SIG-M5 treated with dmso at 0.1 percent for 504 hours (cell line): ENCODE data around the gene DIPK1B.
A peak's percentile ranks its signal among the peaks of the same experiment; 100 is the strongest.
"Not testable (repeated sequence)": the region's sequence is repeated elsewhere in the genome, so short reads cannot be mapped to it uniquely, and the experiment has no call there.

Source experiments
- DNase-seq: peaks from one replicate; lab custom pipeline; 2025; ENCODE audit not compliant: unreplicated experiment; lab: John Stamatoyannopoulos, UW

DIPK1B gene

DNA sequence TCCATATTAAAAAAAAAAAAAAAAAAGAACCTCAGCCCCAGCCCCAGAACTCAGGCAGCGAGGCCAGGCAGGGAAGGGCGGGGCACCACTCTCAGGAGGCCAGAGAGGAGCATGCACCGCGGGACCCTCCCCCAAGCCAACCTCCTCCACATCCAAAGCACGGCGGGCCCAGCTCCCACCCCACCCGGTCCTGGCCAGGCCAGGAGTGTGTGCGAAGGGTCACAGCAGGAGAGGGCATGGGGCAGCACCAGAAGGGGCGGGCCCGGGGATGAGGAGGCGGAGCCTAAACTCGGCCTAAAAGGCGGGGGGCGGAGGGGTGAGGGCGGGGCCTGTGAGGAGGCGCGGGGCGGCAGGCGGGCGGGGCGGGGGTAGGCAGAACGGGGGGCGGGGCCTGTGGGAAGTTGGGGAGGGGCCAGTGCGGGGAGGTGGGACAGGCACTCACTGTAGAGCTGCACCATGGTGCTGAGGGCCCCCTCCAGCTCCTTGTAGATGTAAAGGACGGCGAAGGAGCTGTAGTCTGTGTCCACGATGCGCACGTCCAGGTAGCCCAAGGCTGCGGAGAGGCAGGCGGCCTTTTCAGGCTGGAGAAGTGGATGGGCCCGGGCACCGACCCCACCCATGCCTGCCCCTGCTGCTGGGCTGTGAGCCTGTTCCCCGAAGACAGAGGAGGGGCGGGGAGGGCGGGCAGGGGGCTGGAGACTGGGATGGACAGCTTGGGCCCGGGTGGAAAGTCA lies 50.7 kb downstream of the DIPK1B start:
- no peak for DNase-seq

DNA sequence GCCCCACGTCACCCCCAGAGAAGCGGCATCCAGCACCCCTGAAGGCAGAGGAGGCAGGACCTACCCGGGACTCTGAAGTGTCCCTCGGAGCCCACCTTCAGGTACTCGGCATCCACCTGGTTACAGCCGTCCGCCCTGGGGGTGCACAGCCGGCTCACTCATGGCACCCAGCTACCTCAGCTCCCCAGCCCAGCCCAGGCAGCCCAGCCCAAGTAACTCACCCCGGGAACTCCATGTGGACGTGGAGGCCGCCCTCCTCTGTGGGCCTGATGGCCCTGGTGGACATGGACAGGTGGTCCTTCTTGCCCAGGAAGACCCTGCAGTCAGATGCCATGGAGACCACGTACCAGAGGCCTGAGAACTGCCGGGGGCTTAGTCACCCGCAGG lies 51.3 kb downstream of the DIPK1B start:
- no peak for DNase-seq

- no peak for DNase-seq
Observed at GRCh38 chr9:136764301-136764891, 52.0 kb downstream of the DIPK1B start, which contains the start of gene LCN15. LCN15 (minus strand) TSS chr9:136764518; CDS start chr9:136764488, 30 bp downstream.

GRCh38 chr9:136765041-136765440 lies 52.7 kb downstream of the DIPK1B start:
- no peak for DNase-seq

DNA sequence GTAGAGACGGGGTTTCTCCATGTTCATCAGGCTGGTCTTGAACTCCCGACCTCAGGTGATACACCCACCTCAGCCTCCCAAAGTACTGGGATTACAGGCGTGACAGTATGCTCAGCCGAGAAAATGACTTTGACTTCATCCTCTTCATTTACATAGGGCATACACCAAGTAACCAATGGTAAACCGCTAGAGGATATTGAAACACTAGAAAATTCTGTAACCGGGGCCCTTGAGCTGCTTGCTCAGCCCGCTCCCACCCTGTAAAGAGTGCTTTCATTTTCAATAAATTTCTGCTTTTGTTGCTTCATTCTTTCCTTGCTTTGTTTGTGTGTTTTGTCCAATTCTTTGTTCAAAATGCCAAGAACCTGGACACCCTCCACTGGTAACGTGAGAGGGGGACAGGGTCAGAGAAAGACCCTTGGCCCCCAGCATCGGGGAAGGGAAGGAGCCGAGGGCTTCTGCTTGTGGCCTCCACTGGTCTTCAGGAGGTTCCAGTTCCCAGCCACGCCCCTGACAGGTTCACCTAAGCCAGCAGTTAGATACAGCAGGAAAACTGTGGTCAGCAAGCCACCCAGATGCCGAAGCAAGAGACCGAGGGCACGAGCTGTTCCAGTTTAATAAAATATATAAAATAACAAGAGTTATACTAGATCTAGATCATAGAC lies 53.5 kb downstream of the DIPK1B start:
- not testable (repeated sequence) for DNase-seq

GRCh38 chr9:136766410-136767120 lies 54.2 kb downstream of the DIPK1B start:
- DNase-seq: peak; percentile 32

DNA sequence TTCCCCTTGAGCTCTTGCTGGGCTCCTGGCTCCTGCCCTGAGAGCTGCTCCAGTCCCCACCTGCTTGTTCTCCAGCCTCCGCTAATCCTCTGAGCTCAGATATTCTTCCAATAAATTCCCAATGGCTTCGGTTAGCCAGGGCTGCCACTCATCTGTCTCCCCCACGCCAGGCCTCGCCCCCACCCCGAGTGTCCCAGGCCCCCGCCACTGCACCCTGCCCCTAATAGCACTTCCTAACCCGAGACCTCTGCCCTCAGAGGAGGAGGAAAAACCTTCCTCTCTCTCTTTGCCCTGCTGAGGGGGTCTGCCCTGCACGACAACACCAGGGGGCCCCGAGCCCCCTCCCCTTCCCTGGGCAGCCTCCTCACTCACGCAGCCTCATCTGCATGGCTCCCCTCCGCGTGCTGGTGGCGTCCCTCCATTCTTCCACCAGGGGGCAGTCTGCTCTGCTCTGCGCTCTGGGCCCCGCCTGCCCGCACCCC lies 57.4 kb downstream of the DIPK1B start:
- DNase-seq: no peak

- no peak for DNase-seq
Observed at GRCh38 chr9:136771907-136772415, 59.6 kb downstream of the DIPK1B start.

GRCh38 chr9:136773386-136774044 lies 61.1 kb downstream of the DIPK1B start:
- no peak for DNase-seq
